GM19328 (cell line): Measurements from ENCODE around the gene B3GALT5.

Experiments used
- ATAC-seq: cut with Tn5 transposase; IDR thresholded peaks from one replicate; pipeline ENCODE4 v1.9.1; 2021; ENCODE audit warnings: mild to moderate bottlenecking, moderate library complexity; ENCODE audit not compliant: unreplicated experiment

The B3GALT5 gene

GRCh38 chr21:39690454-39690853 is 77.7 kb downstream of the B3GALT5 start:
- no peak for ATAC-seq

GRCh38 chr21:39694750-39695149 is 82.0 kb downstream of the B3GALT5 start:
- no peak for ATAC-seq

GRCh38 chr21:39696196-39696595 is 83.5 kb downstream of the B3GALT5 start:
- ATAC-seq: no peak

- ATAC-seq: no peak
Observed at GRCh38 chr21:39696618-39697017, 83.9 kb downstream of the B3GALT5 start.

- ATAC-seq: no peak
Observed at GRCh38 chr21:39700318-39700717, 87.6 kb downstream of the B3GALT5 start.

GRCh38 chr21:39703578-39703977 is 90.8 kb downstream of the B3GALT5 start:
- no peak for ATAC-seq

- no peak for ATAC-seq
Observed at GRCh38 chr21:39705849-39706248, 93.1 kb downstream of the B3GALT5 start.

- no peak for ATAC-seq
Observed at GRCh38 chr21:39707316-39707715, 94.6 kb downstream of the B3GALT5 start.

GRCh38 chr21:39710866-39711265 is 98.1 kb downstream of the B3GALT5 start:
- no peak for ATAC-seq

GRCh38 chr21:39712273-39712672 is 99.5 kb downstream of the B3GALT5 start:
- no peak for ATAC-seq

GRCh38 chr21:39712976-39713375 is 100.2 kb downstream of the B3GALT5 start:
- no peak for ATAC-seq

GRCh38 chr21:39713905-39714304 is 101.2 kb downstream of the B3GALT5 start:
- no peak for ATAC-seq

- no peak for ATAC-seq
Observed at GRCh38 chr21:39714331-39714730, 101.6 kb downstream of the B3GALT5 start.

- ATAC-seq: no peak
Observed at GRCh38 chr21:39715804-39716397, 103.2 kb downstream of the B3GALT5 start.

- ATAC-seq: no peak
Observed at GRCh38 chr21:39720126-39720778, 107.5 kb downstream of the B3GALT5 start.

GRCh38 chr21:39721885-39722284 is 109.1 kb downstream of the B3GALT5 start:
- no peak for ATAC-seq
